ENCODE measurements around the gene OSBPL7.

DNA sequence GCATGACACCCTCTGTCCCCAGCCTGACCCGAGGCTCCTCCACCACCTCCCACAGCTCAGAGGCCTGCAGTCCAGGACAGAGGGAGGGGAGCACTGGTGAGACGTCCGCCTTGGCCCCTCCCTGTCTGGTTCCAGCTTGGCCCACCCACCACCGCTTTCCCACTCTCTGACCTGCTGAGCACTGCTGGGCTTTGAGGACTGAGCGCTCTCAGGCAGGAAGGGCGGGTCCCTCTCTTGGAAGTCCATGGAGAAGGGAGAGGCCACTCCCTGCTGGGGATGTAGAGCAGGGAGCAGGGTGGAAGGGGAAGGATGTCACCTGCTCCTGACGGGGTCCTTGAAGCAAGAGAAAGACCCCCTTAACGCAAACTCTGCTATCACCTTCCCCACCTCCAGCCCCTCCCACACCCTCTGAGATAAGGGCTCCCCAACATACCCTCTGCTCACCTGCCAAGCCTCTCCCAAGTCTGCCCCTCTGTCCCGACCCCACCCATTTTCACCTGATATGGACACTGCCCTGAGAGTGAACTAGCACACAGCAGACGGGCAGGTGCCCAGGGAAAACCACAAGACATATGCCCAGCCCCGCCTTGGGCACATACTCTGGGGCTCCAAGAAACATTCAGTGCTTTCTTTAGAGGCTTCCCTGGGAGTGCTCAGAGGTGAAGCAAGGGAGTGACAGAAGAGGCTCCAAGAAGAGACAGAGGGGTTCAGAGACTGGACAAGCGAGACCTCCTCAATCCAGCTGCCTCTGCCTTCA, 1.4 kb downstream of the OSBPL7 start:
- no peak for TF ChIP-seq POLR2AphosphoS5 (IDR thresholded peaks at IDR 0.05; ENCODE audit: low read depth, low read length)
- no peak for TF ChIP-seq PAX5 (IDR thresholded peaks at IDR 0.05; ENCODE audit: insufficient read depth, low read length, severe bottlenecking)

Measured in GM12891 (cell line).